AG10803 (cell line): Measurements from ENCODE around the gene ZBED2.

Source experiments
- DNase-seq: peaks from one replicate; pipeline ENCODE4 v3.0.0; 2010; ENCODE audit warnings: low read depth
- H3K4me3 ChIP-seq: 2 replicates; pipeline ENCODE4 v1.5.1; 2011; ENCODE audit warnings: mild to moderate bottlenecking, low read length, control low read depth
- CTCF ChIP-seq: conservative IDR thresholded peaks from 2 replicates; pipeline ENCODE4 v1.5.1; 2011; ENCODE audit warnings: mild to moderate bottlenecking, low read length, control low read depth, inconsistent platforms

The ZBED2 gene

GRCh38 chr3:111588527-111588926 lies 6.6 kb downstream of the ZBED2 start:
- no peak overlapping the region for H3K4me3 ChIP-seq
- DNase-seq: no peak
- no peak for TF ChIP-seq CTCF

DNA sequence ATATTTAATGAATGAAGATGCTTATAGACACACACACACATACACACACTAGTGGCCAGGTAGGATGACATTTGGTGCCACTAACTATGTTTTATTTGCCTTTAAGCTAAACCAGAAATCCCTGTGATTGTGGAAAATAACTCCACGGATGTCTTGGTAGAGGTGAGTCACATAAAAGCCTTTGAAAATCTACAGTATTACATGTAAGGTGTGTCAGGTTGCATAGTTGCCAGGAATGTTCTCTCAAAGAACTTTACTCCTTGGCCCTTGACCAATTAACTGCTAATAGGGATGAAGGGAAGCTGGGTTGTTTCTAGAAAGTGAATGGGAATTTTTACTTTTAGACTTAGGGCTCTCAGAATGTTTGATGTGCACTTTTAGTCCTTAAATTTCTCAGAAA lies 9.9 kb downstream of the ZBED2 start:
- DNase-seq: no peak
- no peak for TF ChIP-seq CTCF
- no peak overlapping the region for H3K4me3 ChIP-seq

DNA sequence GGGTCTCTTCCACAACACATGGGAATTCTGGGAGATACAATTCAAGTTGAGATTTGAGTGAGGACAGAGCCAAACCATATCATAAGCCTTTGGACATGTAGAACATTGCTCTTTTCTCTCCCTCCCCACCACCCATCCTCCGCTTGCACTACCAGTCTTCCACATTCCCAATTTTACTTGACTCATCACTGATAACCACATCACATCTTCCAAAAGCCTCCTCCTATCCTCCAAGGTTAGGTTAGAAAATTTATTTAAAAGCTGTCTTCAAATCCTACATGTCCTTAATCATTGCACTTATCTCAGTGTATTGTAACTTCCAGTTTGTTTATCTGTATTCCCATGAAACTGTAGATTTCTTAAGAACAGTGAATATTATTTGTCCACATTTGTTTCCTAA lies 10.4 kb downstream of the ZBED2 start:
- DNase-seq: no peak
- H3K4me3 ChIP-seq: no peak overlapping the region
- TF ChIP-seq CTCF: no peak

DNA sequence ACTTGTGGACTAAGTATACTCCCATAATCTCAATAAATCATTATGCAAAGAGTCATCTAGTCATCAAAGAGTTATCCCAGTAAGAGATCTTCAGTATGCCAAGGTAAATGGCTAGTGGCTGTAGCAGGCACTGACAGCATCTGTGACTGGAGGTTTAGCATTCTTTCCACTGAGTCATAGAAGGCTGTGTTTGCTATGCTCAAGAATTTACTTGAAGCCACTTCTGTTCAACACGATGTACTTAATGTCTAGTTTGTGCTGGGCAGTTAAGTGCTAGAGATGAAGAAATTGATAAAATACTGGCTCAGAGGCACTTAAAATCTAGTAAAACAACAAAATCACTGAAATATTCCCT lies 13.0 kb downstream of the ZBED2 start:
- peak; percentile 83 for DNase-seq
- no peak for TF ChIP-seq CTCF
- no peak overlapping the region for H3K4me3 ChIP-seq

DNA sequence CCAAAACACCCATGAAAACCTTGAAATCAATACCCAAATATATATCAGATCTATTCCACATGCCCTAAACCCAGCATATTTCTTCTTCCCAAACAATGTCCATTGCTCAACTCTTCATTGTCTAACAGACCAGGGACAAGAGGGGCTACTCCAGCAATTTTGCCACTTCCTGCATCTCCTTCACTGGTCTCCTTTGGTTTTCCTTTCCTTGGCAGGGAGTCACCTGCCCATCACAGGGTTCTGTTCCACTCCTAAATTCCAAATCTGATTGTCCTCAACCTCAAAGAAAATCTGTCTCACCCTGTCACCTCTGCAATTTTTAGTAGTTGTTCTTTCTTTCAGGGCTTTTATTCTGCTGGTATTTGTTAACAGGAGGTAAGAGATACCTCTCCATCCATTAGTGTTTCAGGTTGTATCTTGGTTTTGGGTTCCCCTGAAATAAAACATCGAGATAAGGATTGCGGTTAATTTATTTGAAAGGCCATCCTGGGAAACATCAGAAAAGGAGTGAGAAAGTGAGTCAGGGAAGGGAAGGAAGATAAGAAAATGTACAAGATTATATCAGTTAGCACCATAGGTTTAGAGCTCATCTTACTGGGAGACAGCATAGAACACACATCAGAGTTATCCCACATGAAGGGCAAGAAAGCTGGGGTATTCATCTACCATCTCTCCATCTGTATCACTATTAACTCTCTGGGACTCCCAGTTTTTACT lies 13.6 kb downstream of the ZBED2 start:
- H3K4me3 ChIP-seq: no peak overlapping the region
- TF ChIP-seq CTCF: no peak
- no peak for DNase-seq

- no peak for TF ChIP-seq CTCF
- DNase-seq: no peak
- no peak overlapping the region for H3K4me3 ChIP-seq
Measured at GRCh38 chr3:111579495-111579894, 15.7 kb downstream of the ZBED2 start.

DNA sequence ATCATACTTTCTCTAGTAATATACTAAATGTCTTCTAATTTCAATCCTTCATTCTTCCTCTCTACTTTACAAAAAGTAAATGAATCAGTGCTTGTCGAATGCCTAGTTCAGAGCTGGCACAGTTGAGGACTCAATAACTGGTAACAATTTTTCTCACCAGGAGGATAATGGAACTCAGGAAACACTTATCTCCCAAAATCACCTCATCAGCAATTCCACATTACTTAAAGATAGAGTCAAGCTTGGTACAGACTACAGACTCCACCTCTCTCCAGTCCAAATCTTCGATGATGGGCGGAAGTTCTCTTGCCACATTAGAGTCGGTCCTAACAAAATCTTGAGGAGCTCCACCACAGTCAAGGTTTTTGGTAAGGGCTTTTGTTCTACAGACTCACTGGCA lies 16.3 kb downstream of the ZBED2 start:
- no peak for DNase-seq
- no peak for TF ChIP-seq CTCF
- H3K4me3 ChIP-seq: no peak overlapping the region
